HL-60 (cell line): ENCODE data around the gene GDPD5.

Source experiments
- DNase-seq, 2 experiments: peaks; one replicate each; pipeline ENCODE4 v3.0.0-alpha.2; 2010 to 2020; ENCODE audit warnings: low read depth in 1 of 2, low spot score in 1 of 2
- H3K27ac ChIP-seq: fragments of 250-450 bp; sonication (Bioruptor Pico); replicated peaks from 2 replicates; pipeline ENCODE4 v1.5.1; 2020; ENCODE audit warnings: mild to moderate bottlenecking, moderate library complexity
- H3K27me3 ChIP-seq: fragments of 250-450 bp; sonication (Bioruptor Pico); 2 replicates; pipeline ENCODE4 v1.5.1; 2021; ENCODE audit warnings: mild to moderate bottlenecking, moderate library complexity; ENCODE audit not compliant: insufficient read depth, poor library complexity, severe bottlenecking
- H3K4me3 ChIP-seq: replicated peaks from 2 replicates; pipeline ENCODE4 v1.5.1; 2011; ENCODE audit warnings: mild to moderate bottlenecking, control low read depth, low read length; ENCODE audit not compliant: insufficient read depth
- CTCF ChIP-seq: IDR thresholded peaks from one replicate; pipeline ENCODE4 v1.5.1; 2011; ENCODE audit warnings: low read length, control low read depth, inconsistent platforms; ENCODE audit not compliant: insufficient read depth
- GABPA ChIP-seq: IDR thresholded peaks from 2 replicates; pipeline ENCODE4 v1.6.1; 2012; ENCODE audit warnings: low read depth
- POLR2AphosphoS5 ChIP-seq: IDR thresholded peaks from 2 replicates; pipeline ENCODE4 v1.6.1; 2012; ENCODE audit warnings: low read depth
- REST ChIP-seq: IDR thresholded peaks from 2 replicates; pipeline ENCODE4 v1.6.1; 2012; ENCODE audit warnings: low read depth; ENCODE audit not compliant: insufficient replicate concordance
- SPI1 ChIP-seq: IDR thresholded peaks from 2 replicates; pipeline ENCODE4 v1.6.1; 2012; ENCODE audit warnings: low read depth, mild to moderate bottlenecking, borderline replicate concordance

GDPD5 gene

GRCh38 chr11:75479597-75480145 lies 46.1 kb downstream of the GDPD5 start:
- no peak for DNase-seq
- Histone ChIP-seq H3K27ac (no peak overlapping the region), H3K27me3 (no peaks in the 10 kb centered on the region), H3K4me3 (no peak overlapping the region)
- TF ChIP-seq GABPA (no peak), SPI1 (no peak), POLR2AphosphoS5 (no peak), REST (no peak), CTCF (no peak)

- TF ChIP-seq CTCF (no peak), POLR2AphosphoS5 (no peak), REST (no peak), GABPA (no peak), SPI1 (no peak)
- Histone ChIP-seq H3K27ac (no peak overlapping the region), H3K4me3 (no peak overlapping the region), H3K27me3 (no peaks in the 10 kb centered on the region)
- no peak for DNase-seq
Observed at GRCh38 chr11:75478783-75479596, 46.8 kb downstream of the GDPD5 start.

GRCh38 chr11:75477614-75477935 lies 48.2 kb downstream of the GDPD5 start:
- no peak for TF ChIP-seq CTCF
- no peak for TF ChIP-seq REST
- no peak for TF ChIP-seq SPI1
- no peak for TF ChIP-seq GABPA
- no peak for TF ChIP-seq POLR2AphosphoS5
- Histone ChIP-seq H3K27me3 (no peaks in the 10 kb centered on the region), H3K27ac (no peak overlapping the region), H3K4me3 (no peak overlapping the region)
- DNase-seq, result no peak
